Panc1 (cell line): ENCODE results near the gene SKP1.

Experiments
- TF ChIP-seq, protein P1 (sequence below): fragments of 450-650 bp; IDR thresholded peaks from 2 replicates; pipeline ENCODE4 v1.5.1; 2017; ENCODE audit warnings: mild to moderate bottlenecking
- TF ChIP-seq, protein P2 (sequence below), 2 experiments: IDR thresholded peaks; 2 replicates each; pipeline ENCODE4 v1.6.1; 2011 to 2012; ENCODE audit warnings: low read depth in 2 of 2, control low read depth in 1 of 2, low read length in 1 of 2, mild to moderate bottlenecking in 1 of 2, moderate library complexity in 1 of 2; ENCODE audit not compliant: insufficient read depth in 1 of 2

DNA sequence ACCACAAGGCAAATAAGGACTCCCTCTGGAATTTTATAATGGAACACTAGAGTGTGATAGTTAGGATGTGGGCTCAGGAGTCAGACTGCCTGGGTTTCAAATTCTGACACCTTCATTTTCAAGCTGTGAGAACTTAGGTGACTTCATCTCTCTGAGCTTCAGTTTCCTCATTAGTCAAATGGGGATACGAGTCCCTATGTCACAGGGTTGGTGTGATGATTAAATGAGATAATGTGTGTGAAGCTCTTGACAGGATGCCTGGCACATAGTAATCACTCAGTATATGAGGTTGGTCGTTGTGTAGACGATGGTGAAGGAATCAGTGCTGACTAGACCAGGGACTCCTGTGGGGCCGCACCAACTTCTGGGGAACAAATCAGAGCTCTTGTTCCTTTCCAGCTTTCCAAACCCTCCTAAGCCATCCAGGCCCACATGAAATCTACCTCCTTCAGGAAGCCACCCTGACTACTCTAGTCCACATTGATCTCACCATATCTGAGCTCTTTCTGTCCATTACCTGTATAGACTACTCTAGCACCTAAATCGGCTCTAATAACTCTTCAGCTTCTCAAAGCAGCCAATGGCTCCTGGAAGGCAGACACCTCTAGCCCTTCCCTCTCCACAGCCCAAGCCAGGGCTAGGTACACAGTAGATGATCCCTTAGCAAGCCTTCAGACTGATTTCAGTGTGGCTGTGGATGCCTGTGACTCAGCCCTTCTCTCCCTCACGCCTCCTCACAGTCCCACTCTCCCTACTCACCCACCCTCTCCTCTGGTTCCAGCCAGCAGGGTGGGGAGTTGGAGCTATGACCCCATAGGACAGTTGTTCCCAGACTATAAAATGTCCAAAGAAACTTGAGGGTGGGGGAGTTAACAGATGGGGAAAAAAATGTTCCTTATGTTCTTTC is 64.8 kb downstream of the SKP1 start:
- TF ChIP-seq, protein P1, sequence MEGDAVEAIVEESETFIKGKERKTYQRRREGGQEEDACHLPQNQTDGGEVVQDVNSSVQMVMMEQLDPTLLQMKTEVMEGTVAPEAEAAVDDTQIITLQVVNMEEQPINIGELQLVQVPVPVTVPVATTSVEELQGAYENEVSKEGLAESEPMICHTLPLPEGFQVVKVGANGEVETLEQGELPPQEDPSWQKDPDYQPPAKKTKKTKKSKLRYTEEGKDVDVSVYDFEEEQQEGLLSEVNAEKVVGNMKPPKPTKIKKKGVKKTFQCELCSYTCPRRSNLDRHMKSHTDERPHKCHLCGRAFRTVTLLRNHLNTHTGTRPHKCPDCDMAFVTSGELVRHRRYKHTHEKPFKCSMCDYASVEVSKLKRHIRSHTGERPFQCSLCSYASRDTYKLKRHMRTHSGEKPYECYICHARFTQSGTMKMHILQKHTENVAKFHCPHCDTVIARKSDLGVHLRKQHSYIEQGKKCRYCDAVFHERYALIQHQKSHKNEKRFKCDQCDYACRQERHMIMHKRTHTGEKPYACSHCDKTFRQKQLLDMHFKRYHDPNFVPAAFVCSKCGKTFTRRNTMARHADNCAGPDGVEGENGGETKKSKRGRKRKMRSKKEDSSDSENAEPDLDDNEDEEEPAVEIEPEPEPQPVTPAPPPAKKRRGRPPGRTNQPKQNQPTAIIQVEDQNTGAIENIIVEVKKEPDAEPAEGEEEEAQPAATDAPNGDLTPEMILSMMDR = no peak
- TF ChIP-seq, protein P2, sequence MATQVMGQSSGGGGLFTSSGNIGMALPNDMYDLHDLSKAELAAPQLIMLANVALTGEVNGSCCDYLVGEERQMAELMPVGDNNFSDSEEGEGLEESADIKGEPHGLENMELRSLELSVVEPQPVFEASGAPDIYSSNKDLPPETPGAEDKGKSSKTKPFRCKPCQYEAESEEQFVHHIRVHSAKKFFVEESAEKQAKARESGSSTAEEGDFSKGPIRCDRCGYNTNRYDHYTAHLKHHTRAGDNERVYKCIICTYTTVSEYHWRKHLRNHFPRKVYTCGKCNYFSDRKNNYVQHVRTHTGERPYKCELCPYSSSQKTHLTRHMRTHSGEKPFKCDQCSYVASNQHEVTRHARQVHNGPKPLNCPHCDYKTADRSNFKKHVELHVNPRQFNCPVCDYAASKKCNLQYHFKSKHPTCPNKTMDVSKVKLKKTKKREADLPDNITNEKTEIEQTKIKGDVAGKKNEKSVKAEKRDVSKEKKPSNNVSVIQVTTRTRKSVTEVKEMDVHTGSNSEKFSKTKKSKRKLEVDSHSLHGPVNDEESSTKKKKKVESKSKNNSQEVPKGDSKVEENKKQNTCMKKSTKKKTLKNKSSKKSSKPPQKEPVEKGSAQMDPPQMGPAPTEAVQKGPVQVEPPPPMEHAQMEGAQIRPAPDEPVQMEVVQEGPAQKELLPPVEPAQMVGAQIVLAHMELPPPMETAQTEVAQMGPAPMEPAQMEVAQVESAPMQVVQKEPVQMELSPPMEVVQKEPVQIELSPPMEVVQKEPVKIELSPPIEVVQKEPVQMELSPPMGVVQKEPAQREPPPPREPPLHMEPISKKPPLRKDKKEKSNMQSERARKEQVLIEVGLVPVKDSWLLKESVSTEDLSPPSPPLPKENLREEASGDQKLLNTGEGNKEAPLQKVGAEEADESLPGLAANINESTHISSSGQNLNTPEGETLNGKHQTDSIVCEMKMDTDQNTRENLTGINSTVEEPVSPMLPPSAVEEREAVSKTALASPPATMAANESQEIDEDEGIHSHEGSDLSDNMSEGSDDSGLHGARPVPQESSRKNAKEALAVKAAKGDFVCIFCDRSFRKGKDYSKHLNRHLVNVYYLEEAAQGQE (IDR thresholded peaks at IDR 0.05; ENCODE audit: insufficient read depth in 1 of 2, low read depth in 2 of 2, low read length in 1 of 2) = no peak
